Measurements from ENCODE around the gene PGAM2. TPM values are rescaled to one million over a fixed set of nuclear protein-coding genes. Genes with fewer than 3 reads are reported as not detected.

The PGAM2 gene
- total RNA-seq, 1 experiment from 2014 or later, result 8.7 TPM

- H3K14ac ChIP-seq (ENCODE audit: insufficient read depth, low read length), result no peak overlapping the region
- H2BK20ac ChIP-seq (ENCODE audit: low read depth, low read length, poor library complexity, severe bottlenecking), result no peak overlapping the region
- H2AK5ac ChIP-seq (ENCODE audit: insufficient read length, low read length), result no peak overlapping the region
- H3K36me3 Mint-ChIP-seq (ENCODE audit: insufficient read depth in 1 of 3, low read depth in 3 of 3), result peaks cover 15 to 47% (median 45%) of the 10 kb centered on the region in 3 experiments
- no peak overlapping the region for H2BK15ac ChIP-seq (ENCODE audit: low read depth, low read length)
- H3K4me1 Mint-ChIP-seq, result peaks cover 9 to 16% of the 10 kb centered on the region in 2 experiments; a peak in 2 of 4 replicates
- no peaks in the 10 kb centered on the region; the same call in 1 of the 2 replicates for H3K27me3 ChIP-seq (ENCODE audit: insufficient read depth, low read length)
- H4K5ac ChIP-seq (ENCODE audit: insufficient read length, low read depth, low read length), result no peak overlapping the region
- no peaks in the 10 kb centered on the region for H4K20me1 ChIP-seq (ENCODE audit: control insufficient read depth, insufficient read depth, insufficient read length)
- H3K4me1 ChIP-seq (ENCODE audit: insufficient read depth, low read length), result peaks cover 4% of the 10 kb centered on the region; the same call in 1 of the 2 replicates
- H3K27ac Mint-ChIP-seq, result no peak overlapping the region
- TF ChIP-seq CTCF (conservative IDR thresholded peaks at IDR 0.05), result no peak
- H3K23ac ChIP-seq (ENCODE audit: insufficient read length, low read depth, low read length), result no peak overlapping the region
- no peak overlapping the region for H2AFZ ChIP-seq (ENCODE audit: low read length)
- H3K79me2 ChIP-seq (ENCODE audit: insufficient read depth, low read length), result no peaks in the 10 kb centered on the region
- H4K8ac ChIP-seq (replicated peaks; ENCODE audit: insufficient read length, low read depth, low read length), result no peak overlapping the region
- H3K56ac ChIP-seq (ENCODE audit: insufficient read length, low read depth, low read length), result no peak overlapping the region
- H3K79me1 ChIP-seq (ENCODE audit: insufficient read depth, low read depth, low read length, poor library complexity, severe bottlenecking), result no peaks in the 10 kb centered on the region
- WGBS (ENCODE audit: extremely low coverage, insufficient read length, low lambda C conversion rate), result no CpG with 5 or more reads among the region's 11 CpGs
- H4K91ac ChIP-seq (ENCODE audit: insufficient read length, low read depth, low read length), result no peak overlapping the region
- no peak overlapping the region for H2BK5ac ChIP-seq (ENCODE audit: insufficient read length, low read length)
- DNase-seq, result no peak
- H3K4me2 ChIP-seq (ENCODE audit: insufficient read depth, insufficient read length, low read length), result no peak overlapping the region
- H2BK12ac ChIP-seq (ENCODE audit: insufficient read length, low read depth, low read length), result no peak overlapping the region
- no peak overlapping the region for H2BK120ac ChIP-seq (ENCODE audit: low read depth, low read length, poor library complexity, severe bottlenecking)
- no peak overlapping the region for H3K27ac ChIP-seq (ENCODE audit: insufficient read length, low read depth, low read length)
- H3K9me3 Mint-ChIP-seq, result no peaks in the 10 kb centered on the region
- H3K23me2 ChIP-seq (ENCODE audit: insufficient read length, low read depth, low read length, poor library complexity, severe bottlenecking), result no peaks in the 10 kb centered on the region
- H3K27me3 Mint-ChIP-seq (ENCODE audit: low read depth), result peaks cover 12% of the 10 kb centered on the region
- H3K4ac ChIP-seq (ENCODE audit: low read depth, low read length), result no peak overlapping the region
- H3K9me3 ChIP-seq (ENCODE audit: control insufficient read depth, low read depth, low read length), result no peaks in the 10 kb centered on the region
- no peak overlapping the region for H3K18ac ChIP-seq (ENCODE audit: insufficient read length, low read depth, low read length)
- no peak overlapping the region for H3K9ac ChIP-seq (ENCODE audit: extremely low read depth, insufficient read length, low read length)
- H3T11ph ChIP-seq (ENCODE audit: low read length), result no peak overlapping the region
- no peak overlapping the region for H3K4me3 Mint-ChIP-seq
Measured at GRCh38 chr7:44079331-44080021, 14.1 kb upstream of the PGAM2 start.

Data from H9 (cell line).